A673 (cell line): ENCODE measurements around the gene MYRIP.

Experiments
- CTCF ChIP-seq: fragments of 300-800, 200-600 bp; sonication (generic); conservative IDR thresholded peaks from 2 replicates; pipeline ENCODE4 v1.5.1; 2017; ENCODE audit warnings: low read depth, mild to moderate bottlenecking, antibody characterized with exemption, low read length, moderate library complexity, mixed read lengths
- EZH2 ChIP-seq: fragments of 200-600 bp; sonication (generic); IDR thresholded peaks from 2 replicates; pipeline ENCODE4 v1.6.1; 2017; ENCODE audit warnings: borderline replicate concordance, low read depth, mild to moderate bottlenecking, mixed read lengths, antibody characterized with exemption, low read length; ENCODE audit not compliant: poor library complexity, severe bottlenecking

- TF ChIP-seq CTCF (no peak), EZH2 (no peak)
Observed at GRCh38 chr3:39910826-39911464, 101.5 kb downstream of the MYRIP start.
